ENCODE measurements around the gene PNCK.

The PNCK gene

DNA sequence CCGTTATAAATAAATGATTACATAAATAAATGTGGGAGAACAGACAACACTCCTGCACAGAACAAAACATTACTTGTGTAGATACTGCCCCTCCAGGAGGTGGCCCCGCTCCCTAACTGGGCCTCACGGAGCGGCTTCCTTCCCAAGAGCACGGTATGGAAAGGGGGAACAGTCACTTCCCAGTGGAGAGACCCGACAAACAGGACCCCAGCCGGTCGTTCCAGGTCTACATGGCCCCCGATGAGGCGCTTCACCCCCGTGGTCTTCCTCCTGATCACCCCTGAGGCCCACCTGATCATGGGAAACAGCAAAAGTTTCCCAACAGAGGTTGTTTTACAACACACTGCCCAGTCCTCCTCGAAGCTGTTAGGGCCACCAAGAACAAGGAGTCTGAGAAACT, 7.6 kb upstream of the PNCK start:
- H3K36me3 ChIP-seq (ENCODE audit: control insufficient read depth, low read depth, low read length) = no peaks in the 10 kb centered on the region
- H3K27me3 ChIP-seq (ENCODE audit: control insufficient read depth, insufficient read depth, low read length) = no peaks in the 10 kb centered on the region
- H3K9me3 ChIP-seq (ENCODE audit: control insufficient read depth, low read depth, low read length) = peaks cover 3% of the 10 kb centered on the region
- H3K9ac ChIP-seq (ENCODE audit: low read length) = no peak overlapping the region
- no peak overlapping the region for H3K27ac ChIP-seq (ENCODE audit: low read length)
- H3K4me1 ChIP-seq (ENCODE audit: control insufficient read depth, low read depth, low read length) = no peaks in the 10 kb centered on the region
- no peak overlapping the region for H3K4me3 ChIP-seq (ENCODE audit: low read length)

DNA sequence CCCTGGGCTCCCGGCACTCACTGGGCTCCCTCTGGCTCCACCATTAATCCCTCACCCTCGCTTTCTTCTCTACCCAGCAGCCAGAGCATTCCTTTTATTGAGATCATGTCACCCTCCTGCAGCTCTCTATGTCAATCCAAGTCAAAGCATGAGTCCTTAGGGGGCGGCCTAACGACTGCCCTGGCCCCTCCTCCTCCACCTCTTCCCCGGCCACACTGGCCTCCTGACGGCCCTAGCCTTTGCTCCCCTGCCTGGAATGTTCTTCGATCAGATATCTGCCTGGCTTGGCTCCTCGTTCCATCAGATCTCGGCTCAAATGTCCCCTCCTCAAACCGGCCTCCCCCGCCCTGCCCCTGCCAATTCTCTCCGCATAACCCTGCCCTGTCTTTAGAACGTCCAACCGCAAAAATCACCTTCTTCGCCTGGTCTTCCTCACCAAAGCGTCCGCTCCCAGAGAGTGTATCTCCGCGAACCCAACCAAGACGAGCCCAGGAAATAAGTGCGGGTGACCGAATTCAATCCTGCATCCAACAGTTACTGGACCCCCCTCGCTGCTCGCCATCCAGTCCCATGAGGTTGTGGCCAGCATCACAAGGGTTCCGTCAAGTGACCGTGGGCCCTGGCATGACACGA, 722 bp upstream of the PNCK start:
- Histone ChIP-seq H3K36me3 (ENCODE audit: control insufficient read depth, low read depth, low read length) (no peaks in the 10 kb centered on the region), H3K4me1 (ENCODE audit: control insufficient read depth, low read depth, low read length) (no peaks in the 10 kb centered on the region), H3K4me3 (ENCODE audit: low read length) (no peak overlapping the region), H3K9me3 (ENCODE audit: control insufficient read depth, low read depth, low read length) (no peaks in the 10 kb centered on the region), H3K27me3 (ENCODE audit: control insufficient read depth, insufficient read depth, low read length) (no peaks in the 10 kb centered on the region), H3K27ac (ENCODE audit: low read length) (no peak overlapping the region), H3K9ac (ENCODE audit: low read length) (no peak overlapping the region)

DNA sequence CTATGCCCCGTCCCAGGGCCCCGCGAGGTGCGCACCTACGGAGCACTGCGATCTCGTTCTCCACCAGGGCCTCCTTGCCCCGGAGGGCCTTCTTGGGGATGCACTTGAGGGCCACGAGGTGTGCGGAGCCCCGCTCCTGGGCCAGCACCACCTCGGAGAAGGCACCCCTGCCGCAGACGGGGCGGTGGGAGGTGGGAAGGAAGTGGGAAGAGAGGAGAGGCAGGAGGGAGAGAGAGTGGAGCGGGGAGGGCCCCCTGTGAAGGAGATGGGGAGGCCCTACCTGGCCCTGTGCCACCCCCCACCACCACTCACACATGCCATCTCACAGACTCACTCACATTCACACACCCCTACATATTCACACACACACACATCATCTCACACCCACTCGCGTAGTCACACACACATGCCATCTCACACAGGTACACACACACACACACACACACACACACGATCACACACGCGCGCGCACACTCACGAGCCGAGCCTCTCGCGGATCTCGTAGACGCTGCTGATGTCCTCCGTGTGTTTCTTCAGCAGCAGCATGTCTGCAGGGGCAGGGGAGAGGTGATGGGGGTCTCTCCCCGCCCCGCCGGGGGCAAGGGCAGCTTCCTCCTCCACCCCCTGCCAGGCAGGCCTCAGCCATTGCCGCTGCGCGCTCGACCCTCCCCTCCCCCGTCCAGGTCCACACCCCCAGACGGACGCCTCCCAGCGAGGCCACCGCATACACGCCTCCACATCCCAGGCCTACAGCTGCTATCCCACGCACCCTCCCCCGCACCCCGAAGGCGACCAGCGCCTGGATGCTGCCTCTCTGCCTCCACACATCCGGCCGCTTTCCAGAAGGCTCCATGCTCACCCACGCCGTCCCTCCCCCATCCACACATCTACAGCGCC, 834 bp downstream of the PNCK start:
- no peaks in the 10 kb centered on the region for H3K9me3 ChIP-seq (ENCODE audit: control insufficient read depth, low read depth, low read length)
- H3K27me3 ChIP-seq (ENCODE audit: control insufficient read depth, insufficient read depth, low read length) = no peaks in the 10 kb centered on the region
- H3K9ac ChIP-seq (ENCODE audit: low read length) = no peak overlapping the region
- H3K4me3 ChIP-seq (ENCODE audit: low read length) = no peak overlapping the region
- no peak overlapping the region for H3K27ac ChIP-seq (ENCODE audit: low read length)
- H3K4me1 ChIP-seq (ENCODE audit: control insufficient read depth, low read depth, low read length) = no peaks in the 10 kb centered on the region
- no peaks in the 10 kb centered on the region for H3K36me3 ChIP-seq (ENCODE audit: control insufficient read depth, low read depth, low read length)

DNA sequence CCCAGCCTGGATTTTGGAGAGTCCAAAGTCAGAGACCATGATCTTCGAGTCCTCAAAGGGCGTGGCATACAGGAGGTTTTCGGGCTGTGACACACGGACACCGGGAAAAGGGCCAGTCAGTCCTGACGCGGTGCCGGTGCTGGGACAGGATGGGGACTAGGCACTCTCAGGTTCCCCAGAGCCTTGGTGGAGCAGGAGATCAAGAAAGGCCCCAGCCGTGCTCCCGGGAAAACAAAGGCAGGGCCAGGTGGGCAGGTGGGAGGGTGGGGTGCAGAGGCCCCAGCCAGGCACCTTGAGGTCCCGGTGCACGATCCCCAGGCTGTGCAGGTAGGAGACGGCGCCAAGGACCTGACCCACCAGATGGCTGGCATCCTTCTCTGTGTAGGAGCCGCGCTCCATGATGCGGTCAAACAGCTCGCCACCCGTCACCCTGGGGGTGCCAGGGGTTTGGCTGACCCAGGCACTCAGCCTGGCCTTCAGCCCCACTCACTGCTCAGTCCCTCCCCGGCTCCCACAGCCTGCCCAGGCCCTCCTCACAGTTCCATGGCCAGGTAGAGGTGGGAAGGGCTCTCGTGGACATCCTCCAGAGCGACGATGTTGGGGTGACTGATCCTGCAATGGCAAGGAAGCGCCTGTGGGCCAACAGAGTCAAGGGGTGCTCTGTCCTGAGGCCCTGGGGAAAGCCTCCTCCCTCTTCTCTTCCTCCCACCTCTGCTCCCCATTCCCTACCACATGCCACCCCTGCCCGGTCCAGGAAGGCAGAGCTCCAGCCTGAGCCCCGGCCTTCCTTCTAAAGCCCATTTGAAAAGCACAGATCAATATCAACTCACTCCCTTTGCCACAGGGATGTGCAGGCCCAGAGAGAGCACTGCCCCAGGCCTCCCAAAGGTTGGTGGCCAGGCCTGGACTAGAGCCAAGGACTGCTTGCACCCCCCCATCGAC, 1.8 kb downstream of the PNCK start:
- H3K9me3 ChIP-seq (ENCODE audit: control insufficient read depth, low read depth, low read length) = no peaks in the 10 kb centered on the region
- H3K4me1 ChIP-seq (ENCODE audit: control insufficient read depth, low read depth, low read length) = no peaks in the 10 kb centered on the region
- H3K4me3 ChIP-seq (ENCODE audit: low read length) = no peak overlapping the region
- no peaks in the 10 kb centered on the region for H3K36me3 ChIP-seq (ENCODE audit: control insufficient read depth, low read depth, low read length)
- no peaks in the 10 kb centered on the region for H3K27me3 ChIP-seq (ENCODE audit: control insufficient read depth, insufficient read depth, low read length)
- H3K9ac ChIP-seq (ENCODE audit: low read length) = no peak overlapping the region
- no peak overlapping the region for H3K27ac ChIP-seq (ENCODE audit: low read length)

DNA sequence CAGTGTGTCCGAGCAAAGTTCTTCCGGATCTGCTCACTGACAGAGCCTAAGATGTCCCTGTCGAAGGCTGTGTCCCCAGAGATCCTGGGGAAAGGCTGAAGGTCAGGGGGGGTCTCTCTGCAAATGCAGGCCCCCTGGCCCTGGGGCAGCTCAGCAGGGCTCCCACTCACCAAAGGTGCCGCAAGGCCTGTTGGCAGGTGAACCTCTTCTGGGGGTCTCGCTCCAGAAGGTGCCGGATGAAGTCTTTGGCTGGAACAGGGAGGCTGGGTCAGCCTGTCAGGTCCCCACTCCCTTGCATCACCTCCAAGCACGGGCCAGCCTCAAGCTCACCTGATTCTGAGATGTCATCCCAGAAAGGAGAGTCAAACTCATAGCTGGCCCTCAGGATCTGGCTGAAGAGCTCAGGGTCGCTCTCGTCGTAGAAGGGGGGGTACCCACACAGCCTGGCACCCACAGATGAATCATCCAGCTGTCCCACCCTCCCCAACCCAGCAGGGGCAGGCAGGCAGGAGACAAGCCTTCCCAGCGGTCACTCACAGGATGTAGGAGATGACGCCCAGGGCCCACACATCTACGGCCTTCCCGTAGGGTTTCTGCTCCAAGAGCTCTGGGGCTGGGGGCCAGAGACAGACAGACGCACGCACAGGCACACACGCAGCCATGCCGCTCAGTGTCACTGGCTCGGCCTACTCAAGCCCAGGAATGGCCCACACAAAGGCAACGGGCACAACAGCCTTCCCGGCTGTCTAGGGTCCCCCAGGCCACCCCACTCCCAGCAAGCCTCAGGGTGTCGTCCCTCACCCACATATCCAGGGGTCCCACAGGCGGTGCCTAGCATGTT, 2.6 kb downstream of the PNCK start:
- Histone ChIP-seq H3K36me3 (ENCODE audit: control insufficient read depth, low read depth, low read length) (no peaks in the 10 kb centered on the region), H3K9me3 (ENCODE audit: control insufficient read depth, low read depth, low read length) (no peaks in the 10 kb centered on the region), H3K9ac (ENCODE audit: low read length) (no peak overlapping the region), H3K27ac (ENCODE audit: low read length) (no peak overlapping the region), H3K4me3 (ENCODE audit: low read length) (no peak overlapping the region), H3K27me3 (ENCODE audit: control insufficient read depth, insufficient read depth, low read length) (no peaks in the 10 kb centered on the region), H3K4me1 (ENCODE audit: control insufficient read depth, low read depth, low read length) (no peaks in the 10 kb centered on the region)

DNA sequence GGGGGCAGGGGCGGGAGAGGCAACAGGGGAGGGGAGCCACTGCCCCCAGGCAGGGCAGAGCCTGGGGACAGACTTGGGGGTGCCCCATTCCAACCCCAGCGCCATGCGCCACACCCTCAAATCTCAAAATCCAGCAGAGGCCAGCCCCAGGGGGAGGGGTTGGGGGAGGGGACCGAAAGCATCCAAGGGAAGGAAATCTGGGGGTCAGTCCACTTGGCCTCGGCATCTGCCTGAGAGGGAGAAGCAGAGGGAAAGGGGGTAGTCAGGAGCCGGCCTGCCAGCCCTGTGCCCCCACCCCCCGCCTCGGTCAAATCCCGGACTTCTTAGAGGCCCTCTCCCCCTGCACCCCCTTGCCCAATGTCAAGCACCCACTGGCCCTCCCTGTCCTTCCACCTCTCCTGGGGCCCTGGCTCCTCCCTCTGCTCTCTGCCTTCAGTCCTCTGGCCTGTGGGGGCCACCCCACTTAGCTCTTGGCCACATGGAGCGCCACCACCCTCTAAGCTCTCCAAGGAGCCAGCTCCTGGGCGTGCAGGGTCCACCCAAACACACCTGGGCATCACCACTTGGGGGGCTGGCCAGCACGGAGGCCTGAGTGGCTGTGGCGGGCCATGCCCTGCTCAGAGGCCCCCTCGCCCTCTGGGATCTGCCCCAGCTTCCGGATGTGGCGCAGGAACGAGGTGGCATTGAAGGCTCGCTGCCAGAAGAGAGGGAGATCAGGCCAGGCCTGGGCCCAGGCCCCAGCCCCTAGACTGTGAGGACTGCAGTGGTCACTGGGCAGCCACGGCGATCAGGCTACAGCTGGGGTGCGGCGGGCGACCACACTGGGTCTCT, 3.5 kb downstream of the PNCK start:
- Histone ChIP-seq H3K27ac (ENCODE audit: low read length) (no peak overlapping the region), H3K9me3 (ENCODE audit: control insufficient read depth, low read depth, low read length) (no peaks in the 10 kb centered on the region), H3K27me3 (ENCODE audit: control insufficient read depth, insufficient read depth, low read length) (no peaks in the 10 kb centered on the region), H3K4me1 (ENCODE audit: control insufficient read depth, low read depth, low read length) (no peaks in the 10 kb centered on the region), H3K36me3 (ENCODE audit: control insufficient read depth, low read depth, low read length) (no peaks in the 10 kb centered on the region), H3K4me3 (ENCODE audit: low read length) (no peak overlapping the region), H3K9ac (ENCODE audit: low read length) (no peak overlapping the region)

DNA sequence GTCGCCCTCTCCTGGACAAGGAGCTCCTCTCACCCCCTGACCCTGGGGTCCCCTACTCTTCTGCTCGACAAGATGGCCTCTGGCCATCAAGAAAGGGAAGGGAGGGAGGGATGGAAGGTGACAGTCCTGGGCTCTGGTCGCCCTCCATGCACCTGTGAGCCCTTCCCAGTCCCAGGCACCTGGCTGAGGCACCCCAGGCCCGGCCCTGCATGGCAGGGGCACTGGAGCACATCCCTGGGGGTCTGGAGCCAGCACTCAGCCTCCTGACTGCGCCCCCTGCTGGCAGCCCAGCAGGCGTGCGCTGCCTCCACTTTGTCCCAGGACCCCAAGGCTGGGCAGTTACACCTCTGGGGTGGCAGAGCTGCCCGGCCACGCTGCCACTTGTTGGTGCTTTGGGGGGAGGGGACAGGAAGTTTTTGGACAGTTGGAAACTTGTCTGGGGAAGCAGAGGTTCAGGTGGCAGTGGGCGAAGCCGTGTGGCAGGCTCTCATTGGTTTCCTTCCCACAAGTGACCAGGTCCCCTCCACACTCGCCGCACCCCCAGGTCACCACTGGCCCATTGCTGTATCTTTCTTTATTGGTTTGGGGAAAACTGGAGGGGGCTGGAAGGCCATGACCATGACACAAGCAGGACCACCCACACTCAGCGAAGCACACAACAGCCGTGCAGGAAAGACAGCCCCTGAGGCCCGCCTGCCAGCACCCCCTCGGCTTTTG, 4.3 kb downstream of the PNCK start:
- no peaks in the 10 kb centered on the region for H3K27me3 ChIP-seq (ENCODE audit: control insufficient read depth, insufficient read depth, low read length)
- H3K27ac ChIP-seq (ENCODE audit: low read length) = no peak overlapping the region
- no peaks in the 10 kb centered on the region for H3K36me3 ChIP-seq (ENCODE audit: control insufficient read depth, low read depth, low read length)
- no peak overlapping the region for H3K9ac ChIP-seq (ENCODE audit: low read length)
- no peak overlapping the region for H3K4me3 ChIP-seq (ENCODE audit: low read length)
- H3K4me1 ChIP-seq (ENCODE audit: control insufficient read depth, low read depth, low read length) = no peaks in the 10 kb centered on the region
- H3K9me3 ChIP-seq (ENCODE audit: control insufficient read depth, low read depth, low read length) = no peaks in the 10 kb centered on the region

DNA sequence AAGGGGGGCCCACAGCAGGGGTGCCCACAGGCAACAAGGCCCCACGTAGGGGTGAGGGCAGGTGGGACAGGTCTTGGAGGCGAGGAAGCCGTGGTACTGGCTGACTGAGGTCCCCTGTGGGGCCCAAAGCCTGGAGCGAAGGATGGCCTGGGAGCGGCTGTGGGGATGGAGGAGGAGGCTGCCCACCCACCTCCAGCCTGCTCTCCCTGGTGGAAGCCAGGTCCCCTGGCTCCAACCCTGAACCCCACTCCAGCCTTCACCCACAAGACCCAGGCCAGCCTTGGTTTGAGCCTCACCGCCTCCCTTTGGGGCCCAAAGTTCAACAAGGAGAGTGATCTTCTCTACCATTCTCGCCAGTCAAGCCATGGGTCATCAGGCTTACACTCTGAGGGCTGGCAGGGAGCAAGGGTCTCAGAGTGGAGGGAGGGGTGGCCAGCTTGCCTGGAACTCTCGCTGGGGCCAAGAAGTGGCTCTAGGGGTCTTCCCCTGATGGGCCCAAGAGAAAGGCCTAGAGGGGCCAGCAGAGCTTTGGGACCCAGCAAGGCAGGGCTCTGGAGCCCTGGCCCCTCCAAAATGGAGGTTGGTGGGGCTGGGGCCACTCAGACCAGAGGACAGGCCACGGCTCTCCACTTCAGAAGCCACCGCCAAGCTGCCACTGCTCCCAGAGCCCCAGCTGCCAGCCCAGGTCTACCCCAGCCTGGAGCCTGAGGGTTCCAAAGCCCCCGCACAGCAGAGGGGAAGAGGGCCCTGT, 5.0 kb downstream of the PNCK start:
- no peak overlapping the region for H3K9ac ChIP-seq (ENCODE audit: low read length)
- H3K27me3 ChIP-seq (ENCODE audit: control insufficient read depth, insufficient read depth, low read length) = no peaks in the 10 kb centered on the region
- no peak overlapping the region for H3K4me3 ChIP-seq (ENCODE audit: low read length)
- no peaks in the 10 kb centered on the region for H3K36me3 ChIP-seq (ENCODE audit: control insufficient read depth, low read depth, low read length)
- no peak overlapping the region for H3K27ac ChIP-seq (ENCODE audit: low read length)
- H3K4me1 ChIP-seq (ENCODE audit: control insufficient read depth, low read depth, low read length) = no peaks in the 10 kb centered on the region
- no peaks in the 10 kb centered on the region for H3K9me3 ChIP-seq (ENCODE audit: control insufficient read depth, low read depth, low read length)

DNA sequence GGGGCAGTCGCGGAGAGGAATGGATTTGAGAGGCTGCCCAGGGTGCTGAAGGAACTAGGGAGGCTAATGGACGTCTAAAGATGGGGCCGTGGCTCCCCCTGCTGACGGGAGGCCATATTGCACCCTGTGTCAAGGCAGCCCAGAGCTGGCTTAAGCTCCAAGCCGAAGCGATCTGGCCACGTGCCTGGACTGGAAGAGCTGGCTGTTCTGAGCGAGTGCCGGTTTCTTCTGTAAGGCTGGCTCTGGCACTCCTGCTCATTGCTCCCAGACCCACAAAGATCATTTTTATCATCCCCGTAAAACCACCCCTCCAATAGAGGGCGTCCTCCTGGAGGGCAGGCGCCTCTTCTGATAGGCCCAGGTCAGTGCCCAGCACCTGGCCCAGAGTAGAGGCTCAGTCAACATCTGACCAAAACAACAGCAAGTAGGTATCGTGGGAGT, 5.6 kb downstream of the PNCK start:
- Histone ChIP-seq H3K9me3 (ENCODE audit: control insufficient read depth, low read depth, low read length) (no peaks in the 10 kb centered on the region), H3K4me3 (ENCODE audit: low read length) (no peak overlapping the region), H3K36me3 (ENCODE audit: control insufficient read depth, low read depth, low read length) (no peaks in the 10 kb centered on the region), H3K9ac (ENCODE audit: low read length) (no peak overlapping the region), H3K27me3 (ENCODE audit: control insufficient read depth, insufficient read depth, low read length) (no peaks in the 10 kb centered on the region), H3K4me1 (ENCODE audit: control insufficient read depth, low read depth, low read length) (no peaks in the 10 kb centered on the region), H3K27ac (ENCODE audit: low read length) (no peak overlapping the region)

Data from iPS-18a (cell line).